Activated CD4-positive, alpha-beta T cell treated with anti-CD3 and anti-CD28 coated beads, Interleukin-2, amount 50 U/mL, for 16 hours (primary cell): ENCODE measurements around the gene ACSL3.

Experiments
- DNase-seq: peaks from one replicate; pipeline ENCODE4 v3.0.0-alpha.2; 2020

Gene ACSL3

DNA sequence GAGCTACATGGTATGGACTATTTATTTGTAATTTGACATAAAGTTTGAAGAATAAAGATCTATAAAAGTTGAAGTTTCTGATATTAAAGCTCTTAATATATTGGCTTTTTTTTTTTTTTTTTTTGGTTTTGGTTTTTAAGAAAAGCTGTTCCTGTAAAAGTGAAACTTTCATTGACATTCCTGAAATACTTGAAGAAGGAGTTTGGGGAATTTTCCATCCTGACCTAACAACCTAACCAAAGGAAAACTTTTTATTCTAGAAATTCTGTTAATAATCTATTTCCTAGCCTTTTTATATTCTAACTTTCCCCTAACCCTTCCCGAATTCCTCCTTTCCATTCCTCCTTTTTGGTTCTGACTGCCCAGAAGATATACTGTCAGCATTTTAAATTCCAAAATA lies 83.7 kb downstream of the ACSL3 start:
- DNase-seq = no peak

DNA sequence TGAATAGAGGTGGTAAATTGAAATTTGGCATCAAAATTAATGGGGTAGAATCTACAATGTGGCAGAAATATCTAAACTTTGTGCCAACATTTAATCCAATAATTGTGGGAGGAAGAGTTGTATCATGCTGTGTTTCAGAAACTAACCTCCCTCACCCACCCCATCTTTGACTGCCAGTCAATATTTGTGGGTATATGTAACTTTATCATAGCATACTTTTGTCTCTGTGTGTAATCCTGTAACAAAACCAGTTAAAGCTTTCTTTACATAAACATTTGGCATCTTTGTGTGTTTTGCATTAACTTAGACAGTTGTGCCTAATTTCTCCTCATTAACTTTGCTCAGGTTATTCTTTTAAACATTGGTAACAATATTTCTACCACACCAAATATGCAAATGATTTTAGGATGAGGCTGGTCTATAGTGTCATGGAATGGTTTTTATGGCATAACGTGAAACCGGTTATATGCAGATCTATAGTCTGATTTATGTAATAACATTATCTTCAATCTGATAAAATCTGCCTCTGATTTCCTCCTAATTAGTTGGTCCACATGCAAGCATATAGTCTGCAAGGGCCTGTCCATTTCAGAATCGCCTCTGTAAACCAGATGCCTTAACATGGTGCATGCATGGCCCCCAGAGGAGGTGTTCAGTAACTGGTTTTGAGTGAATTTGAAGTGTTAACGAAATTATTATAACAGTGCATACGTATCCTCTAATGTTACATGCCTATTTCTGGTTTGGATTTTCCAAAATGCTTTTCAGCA lies 84.3 kb downstream of the ACSL3 start:
- DNase-seq = no peak

DNA sequence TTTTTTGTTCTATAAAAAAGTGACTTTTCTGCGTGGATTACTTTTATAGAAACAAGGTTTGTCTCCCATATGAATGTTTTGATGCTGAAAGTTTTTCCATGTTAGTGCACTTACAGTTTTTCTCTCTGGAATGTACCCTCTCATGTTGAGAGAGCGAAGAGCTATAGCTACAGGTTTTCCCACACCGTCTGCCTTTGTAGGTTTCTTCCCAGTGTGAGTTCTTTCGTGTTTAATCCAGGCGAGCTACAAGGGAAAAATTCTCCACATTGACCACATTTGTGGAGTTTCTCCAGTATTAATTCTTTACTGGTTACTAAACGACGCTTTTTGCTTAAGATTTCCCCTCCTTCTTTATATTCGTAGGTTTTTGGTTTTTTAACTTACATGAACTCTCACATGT lies 85.1 kb downstream of the ACSL3 start:
- DNase-seq = no peak

- DNase-seq = no peak
Measured at GRCh38 chr2:222946700-222947287, 86.0 kb downstream of the ACSL3 start.

DNA sequence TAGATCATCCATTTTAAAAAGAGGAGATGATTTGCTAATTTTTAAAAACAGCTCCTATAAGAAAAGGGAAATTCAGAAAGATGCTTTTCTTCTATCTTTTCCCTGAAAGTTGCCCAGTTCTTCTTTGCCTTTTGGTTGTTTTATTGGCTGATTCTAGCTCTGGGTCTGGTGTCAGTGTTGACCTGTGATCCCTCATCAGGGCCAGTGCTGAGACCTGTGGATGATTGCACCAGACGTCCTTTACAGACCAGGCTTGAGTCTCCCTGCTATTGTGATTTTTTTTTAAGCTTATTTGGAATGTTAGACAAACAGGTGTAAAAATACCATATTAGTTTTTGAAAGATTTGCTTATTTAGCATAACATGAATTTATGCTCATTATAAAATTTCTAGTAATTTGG lies 88.2 kb downstream of the ACSL3 start:
- DNase-seq = no peak

DNA sequence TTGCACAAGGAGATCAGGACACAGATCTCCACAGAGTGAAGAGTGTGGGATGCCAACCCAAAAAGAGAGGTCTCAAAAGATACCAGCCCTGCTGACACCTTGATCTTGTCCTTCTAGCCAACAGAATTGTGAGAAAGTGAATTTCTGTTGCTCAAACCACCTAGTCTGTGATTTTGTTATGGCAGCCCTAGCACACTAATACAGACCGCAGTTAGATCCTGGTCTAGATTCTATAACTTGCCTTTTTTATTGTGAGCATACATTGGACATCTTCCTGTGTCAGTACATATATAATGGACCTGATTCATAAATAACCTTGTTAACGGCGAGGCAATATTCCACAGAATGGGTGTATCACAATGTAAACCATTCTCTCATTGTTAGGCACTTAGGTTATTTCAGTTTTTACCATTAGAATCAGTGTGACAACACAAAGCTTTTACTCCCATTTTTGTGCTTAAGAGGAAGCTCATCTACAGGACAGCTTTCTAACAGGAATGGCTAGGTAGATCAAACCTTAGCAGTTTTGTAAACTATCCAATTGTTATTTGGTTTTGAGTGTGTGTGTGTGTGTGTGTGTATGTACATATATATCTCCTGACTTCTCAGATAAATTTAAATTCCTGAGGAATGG lies 89.0 kb downstream of the ACSL3 start:
- DNase-seq = no peak

GRCh38 chr2:222950638-222951285 lies 89.9 kb downstream of the ACSL3 start:
- DNase-seq = no peak

GRCh38 chr2:222952204-222952603 lies 91.4 kb downstream of the ACSL3 start:
- DNase-seq = no peak

DNA sequence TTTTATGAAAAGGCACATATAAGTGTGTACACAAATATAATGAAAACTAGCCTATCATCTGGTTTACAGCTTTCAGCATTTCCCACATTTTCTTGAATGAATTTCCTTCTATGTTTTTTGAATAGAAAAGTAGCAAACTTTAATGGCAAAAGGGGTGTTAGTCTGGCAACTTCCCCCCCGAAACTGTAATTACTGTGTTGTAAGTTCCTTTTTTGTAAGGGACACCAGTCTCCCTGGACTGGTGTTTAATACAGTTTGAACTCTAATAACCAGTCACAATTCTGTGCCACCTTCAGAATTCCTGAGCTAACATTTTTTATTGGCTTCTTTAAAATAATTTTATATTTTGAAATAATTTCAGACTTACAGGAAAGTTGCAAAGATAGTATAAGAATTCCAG lies 94.2 kb downstream of the ACSL3 start:
- DNase-seq = no peak

GRCh38 chr2:222959358-222959757 lies 98.5 kb downstream of the ACSL3 start:
- DNase-seq = no peak

DNA sequence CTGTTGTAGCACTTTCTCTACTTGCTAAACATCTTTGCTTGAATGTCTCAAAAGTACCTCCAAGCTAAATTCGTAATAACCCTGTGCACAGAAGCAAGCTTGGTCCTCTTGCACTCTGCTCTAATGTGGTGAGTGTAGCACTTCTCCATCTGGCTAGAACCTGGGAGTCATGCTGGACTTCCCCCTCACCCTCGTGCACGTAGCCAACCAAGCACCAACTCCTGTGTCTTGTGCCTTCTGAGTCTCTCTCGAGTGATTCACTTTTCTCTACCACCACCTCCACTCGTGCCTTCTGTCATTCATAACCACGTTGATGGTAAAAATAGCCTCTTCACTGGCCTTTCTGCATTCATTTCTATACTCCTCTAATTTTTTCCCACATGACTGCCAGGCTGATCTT lies 99.3 kb downstream of the ACSL3 start:
- no peak for DNase-seq

DNA sequence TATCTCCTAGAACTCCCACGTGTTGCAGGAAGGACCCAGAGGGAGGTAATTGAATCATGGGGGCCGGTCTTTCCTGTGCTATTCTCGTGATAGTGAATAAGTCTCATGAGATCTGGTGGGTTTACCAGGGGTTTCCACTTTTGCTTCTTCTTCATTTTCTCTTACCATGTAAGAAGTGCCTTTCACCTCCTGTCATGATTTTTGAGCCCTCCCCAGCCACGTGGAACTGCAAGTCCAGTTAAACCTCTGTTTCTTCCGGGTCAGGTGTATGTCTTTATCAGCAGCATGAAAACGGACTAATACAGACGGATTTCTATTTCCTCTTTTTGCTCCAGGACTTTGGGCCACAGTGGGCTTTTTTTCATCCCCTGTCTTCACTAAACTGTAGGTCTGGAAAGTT lies 102.8 kb downstream of the ACSL3 start:
- DNase-seq = no peak

- DNase-seq = no peak
Measured at GRCh38 chr2:222964376-222965031, 103.7 kb downstream of the ACSL3 start.

DNA sequence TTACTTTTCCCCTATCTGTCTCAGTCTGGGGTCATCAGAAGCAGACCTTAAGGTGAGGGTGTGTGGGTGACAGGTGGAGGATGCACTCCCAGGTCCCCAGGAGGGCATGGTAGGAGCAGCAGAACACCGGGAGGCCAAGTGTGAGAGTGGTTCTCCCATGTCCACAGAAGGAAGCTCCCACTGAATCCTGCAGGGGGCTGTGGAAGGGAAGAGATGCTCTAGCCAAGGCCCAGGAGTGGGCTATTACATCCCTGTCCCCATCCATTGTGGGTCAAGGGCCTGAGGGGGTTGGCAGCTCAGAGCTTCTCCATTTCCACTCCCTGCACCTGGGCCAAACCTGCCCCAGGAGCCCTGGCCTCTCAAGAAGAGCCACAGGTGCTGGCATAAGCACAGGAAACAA lies 104.7 kb downstream of the ACSL3 start:
- DNase-seq = no peak

- DNase-seq = no peak
Measured at GRCh38 chr2:222968550-222969155, 107.8 kb downstream of the ACSL3 start.

DNA sequence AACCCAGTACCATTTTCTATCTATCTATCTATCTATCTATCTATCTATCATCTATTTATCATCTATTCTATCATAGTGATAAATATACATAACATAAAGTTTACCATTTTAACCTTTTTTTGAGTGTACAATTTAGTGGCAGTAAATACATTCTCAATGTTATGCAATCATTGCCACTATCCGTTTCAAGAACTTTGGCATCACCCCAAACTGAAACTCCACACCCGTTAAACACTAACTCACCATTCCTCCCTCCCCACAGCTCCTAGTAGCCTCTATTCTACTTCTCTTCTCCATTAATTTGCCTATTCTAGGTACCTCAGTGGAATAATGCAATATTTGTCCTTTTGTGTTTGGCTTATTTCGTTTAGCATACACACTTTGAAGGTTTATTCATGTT lies 108.7 kb downstream of the ACSL3 start:
- DNase-seq = no peak

- no peak for DNase-seq
Measured at GRCh38 chr2:222972420-222972819, 111.6 kb downstream of the ACSL3 start.

GRCh38 chr2:222973237-222973636 lies 112.4 kb downstream of the ACSL3 start:
- no peak for DNase-seq

- no peak for DNase-seq
Measured at GRCh38 chr2:222973733-222974132, 112.9 kb downstream of the ACSL3 start.

GRCh38 chr2:222976521-222977061 lies 115.8 kb downstream of the ACSL3 start:
- DNase-seq = no peak

- DNase-seq = no peak
Measured at GRCh38 chr2:222977121-222977520, 116.3 kb downstream of the ACSL3 start.

- no peak for DNase-seq
Measured at GRCh38 chr2:222978850-222979249, 118.0 kb downstream of the ACSL3 start.

DNA sequence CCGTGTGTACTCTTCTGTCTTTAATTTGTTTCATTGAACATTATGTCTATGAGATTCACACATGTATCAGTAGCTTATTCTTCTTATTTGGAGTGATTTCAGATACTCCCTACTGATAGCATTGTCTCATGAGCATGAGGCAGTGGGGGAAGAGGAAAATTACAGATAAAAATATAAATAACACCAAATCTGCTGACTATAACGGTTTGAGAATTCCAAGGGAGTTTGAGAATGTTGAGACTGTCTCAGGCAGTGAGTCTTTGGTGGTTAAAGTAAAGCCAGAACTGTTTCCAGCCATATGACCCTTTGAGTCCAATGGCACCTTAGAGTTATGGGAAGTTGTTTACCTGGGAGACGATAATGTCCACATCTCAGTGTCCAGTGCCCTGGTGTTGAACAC lies 118.6 kb downstream of the ACSL3 start:
- DNase-seq = no peak
